H9 (cell line): ENCODE measurements around the gene TRIOBP. TPM values are rescaled to one million over a fixed set of nuclear protein-coding genes. Genes with fewer than 3 reads are reported as not detected.

Experiments used
- DNase-seq: peaks from one replicate; pipeline ENCODE4 v3.0.0-alpha.2; 2017
- H2AFZ ChIP-seq: one replicate; pipeline ENCODE4 v1.6.1; 2013; ENCODE audit warnings: mild to moderate bottlenecking, low read length, control low read depth, moderate library complexity
- H2AK5ac ChIP-seq: 2 replicates; pipeline ENCODE4 v1.6.1; 2013; ENCODE audit warnings: low read length, control low read depth, mixed read lengths; ENCODE audit not compliant: insufficient read length
- H2BK120ac ChIP-seq: one replicate; pipeline ENCODE4 v1.6.1; 2013; ENCODE audit warnings: low read depth, mild to moderate bottlenecking, low read length, control low read depth, inconsistent platforms; ENCODE audit not compliant: poor library complexity, severe bottlenecking
- H2BK12ac ChIP-seq: 2 replicates; pipeline ENCODE4 v1.6.1; 2013; ENCODE audit warnings: low read length, control low read depth, mixed read lengths, low read depth; ENCODE audit not compliant: insufficient read length
- H2BK15ac ChIP-seq: 2 replicates; pipeline ENCODE4 v1.6.1; 2013; ENCODE audit warnings: low read depth, low read length, control low read depth
- H2BK20ac ChIP-seq: one replicate; pipeline ENCODE4 v1.6.1; 2013; ENCODE audit warnings: low read depth, mild to moderate bottlenecking, low read length, control low read depth, inconsistent platforms; ENCODE audit not compliant: poor library complexity, severe bottlenecking
- H2BK5ac ChIP-seq: 2 replicates; pipeline ENCODE4 v1.6.1; 2013; ENCODE audit warnings: low read length, control low read depth, mixed read lengths; ENCODE audit not compliant: insufficient read length
- H3K14ac ChIP-seq: 2 replicates; pipeline ENCODE4 v1.6.1; 2013; ENCODE audit warnings: low read length, control low read depth; ENCODE audit not compliant: insufficient read depth
- H3K18ac ChIP-seq: 2 replicates; pipeline ENCODE4 v1.6.1; 2013; ENCODE audit warnings: low read depth, mild to moderate bottlenecking, mixed read lengths, low read length, control low read depth; ENCODE audit not compliant: insufficient read length
- H3K23ac ChIP-seq: 2 replicates; pipeline ENCODE4 v1.6.1; 2013; ENCODE audit warnings: low read length, control low read depth, mixed read lengths, low read depth; ENCODE audit not compliant: insufficient read length
- H3K23me2 ChIP-seq: 2 replicates; pipeline ENCODE4 v1.6.1; 2013; ENCODE audit warnings: low read depth, mild to moderate bottlenecking, mixed read lengths, low read length, control low read depth; ENCODE audit not compliant: insufficient read length, poor library complexity, severe bottlenecking
- H3K27ac ChIP-seq: 2 replicates; pipeline ENCODE4 v1.5.1; 2013; ENCODE audit warnings: low read length, control low read depth, mixed read lengths, low read depth; ENCODE audit not compliant: insufficient read length
- H3K27me3 ChIP-seq: 2 replicates; pipeline ENCODE4 v1.6.1; 2013; ENCODE audit warnings: low read length, control low read depth, inconsistent platforms; ENCODE audit not compliant: insufficient read depth
- H3K4ac ChIP-seq: 2 replicates; pipeline ENCODE4 v1.6.1; 2013; ENCODE audit warnings: low read depth, mild to moderate bottlenecking, control low read depth, inconsistent platforms, low read length, moderate library complexity
- H3K4me1 ChIP-seq: 2 replicates; pipeline ENCODE4 v1.6.1; 2013; ENCODE audit warnings: low read length, control low read depth, inconsistent platforms; ENCODE audit not compliant: insufficient read depth
- H3K4me2 ChIP-seq: 2 replicates; pipeline ENCODE4 v1.6.1; 2013; ENCODE audit warnings: low read length, control low read depth, mixed read lengths; ENCODE audit not compliant: insufficient read length, insufficient read depth
- H3K56ac ChIP-seq: 2 replicates; pipeline ENCODE4 v1.6.1; 2013; ENCODE audit warnings: low read depth, mild to moderate bottlenecking, mixed read lengths, low read length, control low read depth; ENCODE audit not compliant: insufficient read length
- H3K79me1 ChIP-seq: 2 replicates; pipeline ENCODE4 v1.6.1; 2013; ENCODE audit warnings: low read depth, mild to moderate bottlenecking, moderate library complexity, low read length, control low read depth, inconsistent platforms; ENCODE audit not compliant: insufficient read depth, poor library complexity, severe bottlenecking
- H3K79me2 ChIP-seq: 2 replicates; pipeline ENCODE4 v1.6.1; 2013; ENCODE audit warnings: low read length, control low read depth, inconsistent platforms; ENCODE audit not compliant: insufficient read depth
- H3K9ac ChIP-seq: 2 replicates; pipeline ENCODE4 v1.6.1; 2013; ENCODE audit warnings: low read length, control low read depth, mixed read lengths; ENCODE audit not compliant: insufficient read length; ENCODE audit errors: extremely low read depth
- H3K9me3 ChIP-seq: one replicate; pipeline ENCODE4 v1.6.1; 2013; ENCODE audit warnings: low read depth, low read length, inconsistent platforms; ENCODE audit not compliant: control insufficient read depth
- H3T11ph ChIP-seq: one replicate; pipeline ENCODE4 v1.6.1; 2013; ENCODE audit warnings: mild to moderate bottlenecking, low read length, control low read depth, inconsistent platforms
- H4K20me1 ChIP-seq: one replicate; pipeline ENCODE4 v1.6.1; 2013; ENCODE audit not compliant: control insufficient read depth, insufficient read length, insufficient read depth
- H4K5ac ChIP-seq: 2 replicates; pipeline ENCODE4 v1.6.1; 2013; ENCODE audit warnings: low read depth, mild to moderate bottlenecking, mixed read lengths, low read length, control low read depth; ENCODE audit not compliant: insufficient read length
- H4K8ac ChIP-seq: replicated peaks from 2 replicates; pipeline ENCODE4 v1.6.1; 2013; ENCODE audit warnings: low read length, control low read depth, mixed read lengths, low read depth; ENCODE audit not compliant: insufficient read length
- H4K91ac ChIP-seq: 2 replicates; pipeline ENCODE4 v1.6.1; 2013; ENCODE audit warnings: low read depth, mild to moderate bottlenecking, moderate library complexity, mixed read lengths, low read length, control low read depth; ENCODE audit not compliant: insufficient read length
- H3K27ac Mint-ChIP-seq, 3 experiments: 2 replicates in 2 of 3; 3 replicates in 1 of 3; pipeline ENCODE4 v1.8.0; 2020 to 2021; ENCODE audit warnings: mixed read lengths in 3 of 3, mild to moderate bottlenecking in 1 of 3, moderate library complexity in 1 of 3
- H3K27me3 Mint-ChIP-seq: 2 replicates; pipeline ENCODE4 v1.8.0; 2021; ENCODE audit warnings: low read depth, mild to moderate bottlenecking, moderate library complexity, mixed read lengths
- H3K36me3 Mint-ChIP-seq, 3 experiments: 2 replicates in 2 of 3; 3 replicates in 1 of 3; pipeline ENCODE4 v1.8.0; 2020 to 2021; ENCODE audit warnings: low read depth in 3 of 3, mixed read lengths in 3 of 3; ENCODE audit not compliant: insufficient read depth in 1 of 3
- H3K4me1 Mint-ChIP-seq, 2 experiments: 2 replicates each; pipeline ENCODE4 v1.8.0; 2020; ENCODE audit warnings: mixed read lengths in 2 of 2
- H3K4me3 Mint-ChIP-seq, 2 experiments: 2 replicates in 1 of 2; 3 replicates in 1 of 2; pipeline ENCODE4 v1.8.0; 2020 to 2021; ENCODE audit warnings: mild to moderate bottlenecking in 2 of 2, mixed read lengths in 2 of 2, moderate library complexity in 1 of 2
- H3K9me3 Mint-ChIP-seq, 2 experiments: 2 replicates in 1 of 2; 3 replicates in 1 of 2; pipeline ENCODE4 v1.8.0; 2020; ENCODE audit warnings: mild to moderate bottlenecking in 2 of 2, mixed read lengths in 2 of 2, moderate library complexity in 1 of 2
- CTCF ChIP-seq: fragments of 200-600 bp; sonication (generic); conservative IDR thresholded peaks from 3 replicates; pipeline ENCODE4 v1.8.0; 2021; ENCODE audit warnings: antibody characterized with exemption, mild to moderate bottlenecking
- whole genome bisulfite sequencing: extraction: QIAGEN DNeasy Blood & Tissue Kit; methylation state at CpG from one replicate; pipeline ENCODE4 v1.1.7; 2013; ENCODE audit warnings: missing lambda C conversion rate, low lambda C conversion rate, mixed read lengths; ENCODE audit not compliant: insufficient read length; ENCODE audit errors: extremely low coverage; 5-methylcytosine and 5-hydroxymethylcytosine counted together
- total RNA-seq: library from RNA; stranded (reverse); gene quantifications from 2 replicates; pipeline ENCODE4 v1.2.1, GENCODE V29; 2021

TRIOBP gene
- total RNA-seq, 1 experiment from 2014 or later: 52.7 TPM

- peak; percentile 94 for DNase-seq
- Mint-ChIP-seq H3K36me3 (peaks cover 7 to 21% (median 15%) of the 10 kb centered on the region in 3 experiments; a peak in 6 of 7 replicates), H3K27me3 (peaks cover 39% of the 10 kb centered on the region), H3K9me3 (no peaks in the 10 kb centered on the region; a peak in 1 of 5 replicates), H3K27ac (peak overlapping the region; percentile 93 to 97 (median 93); a peak in 6 of 7 replicates), H3K4me1 (peaks cover 19 to 22% of the 10 kb centered on the region in 2 experiments), H3K4me3 (peak overlapping the region; percentile 61 to 78)
- Histone ChIP-seq H3K14ac (peak overlapping the region; percentile 55; the same call in 1 of the 2 replicates), H2AFZ (no peak overlapping the region), H3K27me3 (no peaks in the 10 kb centered on the region; the same call in 1 of the 2 replicates), H2BK120ac (no peak overlapping the region), H3K18ac (peak overlapping the region; percentile 36), H3K56ac (no peak overlapping the region), H4K8ac (no peak overlapping the region), H3T11ph (no peak overlapping the region), H3K4ac (no peak overlapping the region), H3K27ac (no peak overlapping the region), H3K9ac (no peak overlapping the region), H2BK20ac (no peak overlapping the region), H4K5ac (no peak overlapping the region), H3K23ac (no peak overlapping the region), H3K4me1 (peaks cover 3% of the 10 kb centered on the region; the same call in 1 of the 2 replicates), H4K20me1 (no peaks in the 10 kb centered on the region), H2BK15ac (no peak overlapping the region), H3K4me2 (peak overlapping the region; percentile 41), H2AK5ac (no peak overlapping the region), H2BK5ac (no peak overlapping the region), H4K91ac (no peak overlapping the region), H3K9me3 (no peaks in the 10 kb centered on the region), H3K79me2 (no peaks in the 10 kb centered on the region), H3K23me2 (peaks cover 11% of the 10 kb centered on the region), H3K79me1 (no peaks in the 10 kb centered on the region), H2BK12ac (no peak overlapping the region)
- WGBS: no CpG with 5 or more reads among the region's 29 CpGs
- peak; percentile 98 for TF ChIP-seq CTCF
These were observed 121.0 kb downstream of the TRIOBP start for GRCh38 chr22:37817705-37818408.
